K562 (cell line): ENCODE results near the gene AIG1. TPM values are rescaled to one million over a fixed set of nuclear protein-coding genes. Genes with fewer than 3 reads are reported as not detected.

Experiments used
- CEBPG ChIP-seq, 3 experiments: fragments of 200-800 bp in 1 of 3; sonication (Bioruptor generic) in 1 of 3; sonication (generic) in 1 of 3; formaldehyde crosslinking in 1 of 3; IDR thresholded peaks in 2 of 3; conservative IDR thresholded peaks in 1 of 3; 2 replicates each; pipeline versions ENCODE4 v1.6.1 to v1.8.0; 2016 to 2022; ENCODE audit warnings: missing compliant biosample characterization in 2 of 3, missing genetic modification characterization in 2 of 3, mild to moderate bottlenecking in 1 of 3, missing genetic modification reagents in 1 of 3
- CREB1 ChIP-seq, 2 experiments: sonication (generic) in 1 of 2; formaldehyde crosslinking in 1 of 2; IDR thresholded peaks; 2 replicates each; pipeline versions ENCODE4 v1.6.1 to v1.8.0; 2012 to 2022; ENCODE audit warnings: inconsistent platforms in 1 of 2, mild to moderate bottlenecking in 1 of 2, missing genetic modification reagents in 1 of 2, moderate library complexity in 1 of 2
- EP400 ChIP-seq: fragments of 450-650 bp; IDR thresholded peaks from 2 replicates; pipeline ENCODE4 v1.6.1; 2017; ENCODE audit warnings: antibody characterized with exemption, mild to moderate bottlenecking, moderate library complexity
- ETS2 ChIP-seq: IDR thresholded peaks from 2 replicates; pipeline ENCODE4 v1.6.1; 2016; ENCODE audit warnings: borderline replicate concordance, missing genetic modification characterization, mild to moderate bottlenecking, moderate library complexity, missing compliant biosample characterization; ENCODE audit not compliant: poor library complexity, severe bottlenecking
- FOXK2 ChIP-seq, 2 experiments: fragments of 450-650 bp; IDR thresholded peaks in 1 of 2; conservative IDR thresholded peaks in 1 of 2; 2 replicates each; pipeline ENCODE4 v1.6.1; 2016; ENCODE audit warnings: low read depth in 2 of 2, mild to moderate bottlenecking in 1 of 2
- HNRNPUL1 ChIP-seq: fragments of 200-400 bp; formaldehyde crosslinking; IDR thresholded peaks from 2 replicates; pipeline ENCODE4 v1.6.1; 2017; ENCODE audit warnings: low read length
- JUND ChIP-seq, 2 experiments: IDR thresholded peaks; 2 replicates in 1 of 2; 3 replicates in 1 of 2; pipeline ENCODE4 v1.6.1; 2011; ENCODE audit warnings: borderline replicate concordance in 2 of 2, low read depth in 2 of 2, low read length in 2 of 2, improper control_type of control experiment in 1 of 2, missing biosample characterization in 1 of 2, missing genetic modification characterization in 1 of 2, missing genetic modification reagents in 1 of 2
- MXI1 ChIP-seq: IDR thresholded peaks from 2 replicates; pipeline ENCODE4 v1.6.1; 2011; ENCODE audit warnings: low read depth, mild to moderate bottlenecking, improper control_type of control experiment, low read length
- RBM25 ChIP-seq: fragments of 200-400 bp; formaldehyde crosslinking; IDR thresholded peaks from 2 replicates; pipeline ENCODE4 v1.6.1; 2018; ENCODE audit warnings: low read length, low read depth, moderate library complexity; ENCODE audit not compliant: severe bottlenecking
- RCOR1 ChIP-seq, 2 experiments: IDR thresholded peaks; 2 replicates each; pipeline ENCODE4 v1.6.1; 2012; ENCODE audit warnings: low read depth in 2 of 2, low read length in 2 of 2, borderline replicate concordance in 1 of 2, improper control_type of control experiment in 1 of 2
- RFX7 ChIP-seq: fragments of 250-450 bp; sonication (Bioruptor Pico); IDR thresholded peaks from 2 replicates; pipeline ENCODE4 v1.5.1; 2021; ENCODE audit warnings: mild to moderate bottlenecking
- SP1 ChIP-seq: sonication (generic); formaldehyde crosslinking; IDR thresholded peaks from 2 replicates; pipeline ENCODE4 v1.8.1; 2022; ENCODE audit warnings: mild to moderate bottlenecking, missing genetic modification reagents
- TCF3 ChIP-seq: sonication (generic); formaldehyde crosslinking; IDR thresholded peaks from 2 replicates; pipeline ENCODE4 v1.4.0; 2020; ENCODE audit warnings: mild to moderate bottlenecking, missing genetic modification reagents
- ZBTB8A ChIP-seq: fragments of 450-650 bp; IDR thresholded peaks from 2 replicates; pipeline ENCODE4 v1.6.1; 2018; ENCODE audit warnings: mild to moderate bottlenecking, moderate library complexity; ENCODE audit not compliant: partially characterized antibody
- ZEB2 ChIP-seq: fragments of 450-650 bp; IDR thresholded peaks from 2 replicates; pipeline ENCODE4 v1.6.1; 2016
- ZNF175 ChIP-seq: fragments of 200-800 bp; sonication (Bioruptor generic); IDR thresholded peaks from 2 replicates; pipeline ENCODE4 v1.6.1; 2016; ENCODE audit warnings: low read depth, mild to moderate bottlenecking, missing genetic modification characterization, missing compliant biosample characterization
- ZSCAN32 ChIP-seq: fragments of 450-650 bp; formaldehyde crosslinking; IDR thresholded peaks from 2 replicates; pipeline ENCODE4 v1.4.0; 2020; ENCODE audit warnings: mild to moderate bottlenecking, moderate library complexity
- polyA plus RNA-seq, 8 experiments: library from polyadenylated mRNA; depleted of rRNA in 4 of 8; stranded (reverse) in 5 of 8; unstranded in 3 of 8; fragments of >200 nt; fragmentation: Nextera tagmentation in 2 of 8; fragmentation: Illumina TruSeq in 1 of 8; extraction: Ambion mirVana in 2 of 8; extraction: Trizol in 1 of 8; gene quantifications; 2 replicates each; pipeline versions ENCODE4 v1.2.1 to v1.2.3, GENCODE V29; 2011 to 2014; ENCODE audit warnings: inconsistent platforms in 1 of 8, missing spikeins in 1 of 8
- total RNA-seq, 7 experiments: library from RNA; depleted of rRNA in 6 of 7; stranded (reverse); fragments of >200 nt in 6 of 7; fragmentation: Illumina TruSeq in 2 of 7; extraction: Trizol in 2 of 7; gene quantifications; 2 replicates each; pipeline versions ENCODE4 v1.2.1 to v1.2.3, GENCODE V29; 2011 to 2021; ENCODE audit warnings: low replicate concordance in 1 of 7
- TF ChIP-seq, protein P1 (sequence below): sonication (generic); formaldehyde crosslinking; IDR thresholded peaks from 2 replicates; pipeline ENCODE4 v1.8.0; 2023; ENCODE audit warnings: mild to moderate bottlenecking, missing genetic modification reagents
- TF ChIP-seq, protein P2 (sequence below): fragments of 450-650 bp; formaldehyde crosslinking; IDR thresholded peaks from 2 replicates; pipeline ENCODE4 v1.4.0; 2020; ENCODE audit warnings: mild to moderate bottlenecking, mixed read lengths
- TF ChIP-seq, protein P3 (sequence below): fragments of 250-450 bp; sonication (Bioruptor Pico); IDR thresholded peaks from 2 replicates; pipeline ENCODE4 v1.4.0; 2020

AIG1 gene
- total and polyA plus RNA-seq, 9 of the 15 experiments (the other 6 are each of a cell fraction or from before 2014, with no cell fraction given): 74.8 to 333 (median 127) TPM

DNA sequence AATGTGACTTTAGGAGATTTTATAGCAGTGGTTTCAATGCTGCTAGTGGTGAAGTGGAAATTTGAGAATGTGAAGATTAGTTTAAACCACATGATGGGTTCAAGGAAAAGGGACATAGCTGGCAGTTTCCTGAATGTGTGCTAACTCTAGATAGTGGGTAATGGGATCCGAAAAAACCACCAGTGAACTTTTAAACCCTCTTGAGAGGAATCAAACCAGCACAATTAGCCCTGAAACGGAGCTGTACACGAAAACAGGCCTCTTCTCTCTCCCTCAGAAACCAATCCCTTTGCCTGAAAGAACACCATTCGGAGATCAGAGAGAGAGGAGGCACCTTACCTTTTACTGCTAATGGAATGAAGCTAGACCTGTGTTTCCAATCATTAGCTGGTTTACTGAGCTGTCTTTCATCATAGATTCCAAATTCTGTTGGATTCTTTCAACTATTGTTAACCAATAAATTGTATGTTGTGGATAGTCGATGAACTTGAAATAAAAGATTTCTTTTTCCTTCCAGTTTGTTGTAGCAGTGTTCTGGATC is 103.9 kb downstream of the AIG1 start (continued):
- TF ChIP-seq, protein P1, sequence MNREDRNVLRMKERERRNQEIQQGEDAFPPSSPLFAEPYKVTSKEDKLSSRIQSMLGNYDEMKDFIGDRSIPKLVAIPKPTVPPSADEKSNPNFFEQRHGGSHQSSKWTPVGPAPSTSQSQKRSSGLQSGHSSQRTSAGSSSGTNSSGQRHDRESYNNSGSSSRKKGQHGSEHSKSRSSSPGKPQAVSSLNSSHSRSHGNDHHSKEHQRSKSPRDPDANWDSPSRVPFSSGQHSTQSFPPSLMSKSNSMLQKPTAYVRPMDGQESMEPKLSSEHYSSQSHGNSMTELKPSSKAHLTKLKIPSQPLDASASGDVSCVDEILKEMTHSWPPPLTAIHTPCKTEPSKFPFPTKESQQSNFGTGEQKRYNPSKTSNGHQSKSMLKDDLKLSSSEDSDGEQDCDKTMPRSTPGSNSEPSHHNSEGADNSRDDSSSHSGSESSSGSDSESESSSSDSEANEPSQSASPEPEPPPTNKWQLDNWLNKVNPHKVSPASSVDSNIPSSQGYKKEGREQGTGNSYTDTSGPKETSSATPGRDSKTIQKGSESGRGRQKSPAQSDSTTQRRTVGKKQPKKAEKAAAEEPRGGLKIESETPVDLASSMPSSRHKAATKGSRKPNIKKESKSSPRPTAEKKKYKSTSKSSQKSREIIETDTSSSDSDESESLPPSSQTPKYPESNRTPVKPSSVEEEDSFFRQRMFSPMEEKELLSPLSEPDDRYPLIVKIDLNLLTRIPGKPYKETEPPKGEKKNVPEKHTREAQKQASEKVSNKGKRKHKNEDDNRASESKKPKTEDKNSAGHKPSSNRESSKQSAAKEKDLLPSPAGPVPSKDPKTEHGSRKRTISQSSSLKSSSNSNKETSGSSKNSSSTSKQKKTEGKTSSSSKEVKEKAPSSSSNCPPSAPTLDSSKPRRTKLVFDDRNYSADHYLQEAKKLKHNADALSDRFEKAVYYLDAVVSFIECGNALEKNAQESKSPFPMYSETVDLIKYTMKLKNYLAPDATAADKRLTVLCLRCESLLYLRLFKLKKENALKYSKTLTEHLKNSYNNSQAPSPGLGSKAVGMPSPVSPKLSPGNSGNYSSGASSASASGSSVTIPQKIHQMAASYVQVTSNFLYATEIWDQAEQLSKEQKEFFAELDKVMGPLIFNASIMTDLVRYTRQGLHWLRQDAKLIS (CRISPR knock-in tag): no peak
- TF ChIP-seq CEBPG (CRISPR knock-in tag; IDR thresholded peaks at IDR 0.05): no peak
- TF ChIP-seq CEBPG (tag; conservative IDR thresholded peaks at IDR 0.05 in 1 of 2, IDR thresholded peaks at IDR 0.05 in 1 of 2): peak in 1 of 2 experiments; percentile 51; a peak in 1 of 4 replicates
- no peak for TF ChIP-seq MXI1
- TF ChIP-seq JUND (IDR thresholded peaks at IDR 0.05; ENCODE audit: borderline replicate concordance, low read depth, low read length): no peak; the same call in 1 of the 2 replicates
- TF ChIP-seq JUND (tag; IDR thresholded peaks at IDR 0.05; ENCODE audit: borderline replicate concordance, low read depth, low read length): no peak; the same call in 2 of the 3 replicates
- TF ChIP-seq EP400: peak; percentile 57; the same call in 1 of the 2 replicates
- TF ChIP-seq, protein P2, sequence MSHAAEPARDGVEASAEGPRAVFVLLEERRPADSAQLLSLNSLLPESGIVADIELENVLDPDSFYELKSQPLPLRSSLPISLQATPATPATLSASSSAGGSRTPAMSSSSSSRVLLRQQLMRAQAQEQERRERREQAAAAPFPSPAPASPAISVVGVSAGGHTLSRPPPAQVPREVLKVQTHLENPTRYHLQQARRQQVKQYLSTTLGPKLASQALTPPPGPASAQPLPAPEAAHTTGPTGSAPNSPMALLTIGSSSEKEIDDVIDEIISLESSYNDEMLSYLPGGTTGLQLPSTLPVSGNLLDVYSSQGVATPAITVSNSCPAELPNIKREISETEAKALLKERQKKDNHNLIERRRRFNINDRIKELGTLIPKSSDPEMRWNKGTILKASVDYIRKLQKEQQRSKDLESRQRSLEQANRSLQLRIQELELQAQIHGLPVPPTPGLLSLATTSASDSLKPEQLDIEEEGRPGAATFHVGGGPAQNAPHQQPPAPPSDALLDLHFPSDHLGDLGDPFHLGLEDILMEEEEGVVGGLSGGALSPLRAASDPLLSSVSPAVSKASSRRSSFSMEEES (CRISPR knock-in tag): no peak
- peak; percentile 41; the same call in 1 of the 2 replicates for TF ChIP-seq SP1 (CRISPR knock-in tag)
- TF ChIP-seq HNRNPUL1: no peak
- no peak for TF ChIP-seq RFX7 (CRISPR knock-in tag)
- 0 out of 4 replicates have a peak, but pooled peaks of 1 of the 2 experiments have one; percentile 20 for TF ChIP-seq FOXK2 (conservative IDR thresholded peaks at IDR 0.05 in 1 of 2, IDR thresholded peaks at IDR 0.05 in 1 of 2; ENCODE audit: low read depth in 2 of 2)
- TF ChIP-seq, protein P3, sequence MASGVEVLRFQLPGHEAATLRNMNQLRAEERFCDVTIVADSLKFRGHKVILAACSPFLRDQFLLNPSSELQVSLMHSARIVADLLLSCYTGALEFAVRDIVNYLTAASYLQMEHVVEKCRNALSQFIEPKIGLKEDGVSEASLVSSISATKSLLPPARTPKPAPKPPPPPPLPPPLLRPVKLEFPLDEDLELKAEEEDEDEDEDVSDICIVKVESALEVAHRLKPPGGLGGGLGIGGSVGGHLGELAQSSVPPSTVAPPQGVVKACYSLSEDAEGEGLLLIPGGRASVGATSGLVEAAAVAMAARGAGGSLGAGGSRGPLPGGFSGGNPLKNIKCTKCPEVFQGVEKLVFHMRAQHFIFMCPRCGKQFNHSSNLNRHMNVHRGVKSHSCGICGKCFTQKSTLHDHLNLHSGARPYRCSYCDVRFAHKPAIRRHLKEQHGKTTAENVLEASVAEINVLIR (CRISPR knock-in tag): peak; percentile 36
- TF ChIP-seq RCOR1 (IDR thresholded peaks at IDR 0.05; ENCODE audit: borderline replicate concordance in 1 of 2, low read depth in 2 of 2, low read length in 2 of 2): peak in 1 of 2 experiments; percentile 82; a peak in 2 of 4 replicates
- TF ChIP-seq CREB1 (IDR thresholded peaks at IDR 0.05): no peak; the same call in 1 of the 2 replicates
- no peak for TF ChIP-seq CREB1 (CRISPR knock-in tag; IDR thresholded peaks at IDR 0.05)
- no peak for TF ChIP-seq RBM25
- TF ChIP-seq ZBTB8A: no peak
- no peak for TF ChIP-seq ETS2 (tag)
- peak; percentile 40 for TF ChIP-seq ZSCAN32
- TF ChIP-seq TCF3 (CRISPR knock-in tag): peak; percentile 96
- TF ChIP-seq ZEB2: 0 out of 2 replicates have a peak, but pooled peaks have one; percentile 36
- TF ChIP-seq ZNF175 (CRISPR knock-in tag): peak; percentile 70; the same call in 1 of the 2 replicates
